Inflammatory macrophage treated with lipopolysaccharide for 4 hours (primary cell): ENCODE measurements around the gene FMNL2.

Source experiments
- DNase-seq: peaks from one replicate; pipeline ENCODE4 v3.0.0-alpha.2; 2020

The FMNL2 gene

DNA sequence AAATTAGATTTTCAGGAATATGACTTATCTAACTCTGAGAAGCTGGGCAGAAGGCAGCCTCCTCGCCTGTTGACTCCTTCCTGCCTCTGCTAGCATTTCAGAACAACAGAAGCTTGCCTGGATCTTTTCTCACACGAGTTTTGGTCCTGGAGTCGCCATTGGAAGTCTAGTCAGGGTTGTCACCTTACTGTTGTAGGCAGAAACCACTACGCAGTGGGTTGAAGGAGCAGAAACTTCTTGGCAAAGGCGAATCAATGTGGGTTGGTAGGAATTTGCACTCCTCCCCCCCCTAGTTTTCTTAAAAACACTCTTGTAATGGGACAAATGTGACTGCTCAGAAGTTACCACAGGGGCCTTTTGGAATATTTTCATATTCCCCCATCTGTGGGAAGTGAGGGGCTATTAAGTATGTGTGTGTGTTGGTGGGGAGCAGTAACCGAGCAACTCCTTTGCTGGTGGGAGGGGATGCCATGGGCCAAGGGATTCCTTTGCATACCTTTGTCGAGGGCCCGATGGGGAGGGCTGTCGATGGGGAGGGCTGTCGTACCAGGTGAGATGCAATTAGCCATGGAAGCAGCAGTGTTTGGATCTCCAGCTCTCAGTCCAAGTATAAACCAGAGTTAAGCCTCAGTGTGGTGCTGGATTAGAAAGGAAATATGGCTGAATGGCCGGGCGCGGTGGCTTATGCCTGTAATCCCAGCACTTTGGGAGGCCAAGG is 117.4 kb downstream of the FMNL2 start:
- DNase-seq: no peak

DNA sequence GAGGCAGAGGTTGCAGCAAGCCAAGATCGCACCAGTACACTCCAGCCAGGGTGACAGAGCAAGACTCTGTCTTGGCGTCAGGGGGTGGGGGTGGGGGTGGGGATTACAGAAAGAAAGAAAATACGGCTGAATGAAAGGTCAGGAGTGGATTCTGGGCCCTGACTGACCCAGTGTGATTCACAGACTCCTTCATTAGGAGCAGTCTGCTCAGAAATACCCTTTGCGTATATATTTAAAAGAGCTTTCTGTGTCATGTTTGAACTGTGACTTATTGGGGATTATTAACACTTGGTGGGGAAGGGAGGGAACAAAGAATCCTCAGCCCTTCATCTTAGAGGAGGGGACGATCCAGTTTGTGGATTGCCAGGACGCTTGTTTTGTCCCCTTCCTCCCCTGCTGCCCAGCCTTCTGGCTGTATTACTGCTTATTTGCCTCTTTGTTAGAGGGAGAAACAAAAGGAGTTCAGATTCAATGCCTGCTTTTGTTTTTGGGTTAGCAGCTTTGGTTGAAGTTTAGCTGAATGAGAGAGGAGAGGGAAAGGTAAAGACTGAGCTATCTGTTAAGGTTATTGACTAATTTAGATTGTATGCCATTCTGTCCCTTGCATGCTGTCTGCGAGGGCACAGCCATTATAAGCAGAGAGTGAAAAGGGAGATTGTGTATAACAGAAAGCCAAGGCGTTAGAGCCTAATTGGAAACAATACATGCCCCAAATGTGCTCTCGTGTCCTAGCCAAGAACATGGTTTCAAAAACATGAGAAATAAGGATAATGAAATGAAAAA is 118.3 kb downstream of the FMNL2 start:
- DNase-seq: no peak

DNA sequence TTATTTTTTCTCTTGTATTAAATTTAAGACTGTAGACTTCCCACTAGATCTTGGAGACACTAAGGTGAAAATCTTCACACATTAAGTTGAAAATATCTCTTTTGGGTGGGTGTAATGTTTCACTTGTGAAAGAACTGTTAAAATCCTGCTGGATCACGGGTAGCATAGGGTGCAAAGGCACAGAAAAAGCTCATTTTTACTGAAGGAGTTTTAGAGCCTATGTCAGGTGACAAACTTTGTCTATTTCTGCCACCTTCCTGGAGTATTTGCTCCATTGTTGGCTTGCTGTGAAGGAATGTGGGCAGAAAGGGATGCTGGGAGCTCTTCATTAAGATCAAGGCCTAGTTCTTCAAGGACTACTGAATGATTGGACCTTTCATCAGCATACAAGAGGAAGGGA is 119.4 kb downstream of the FMNL2 start:
- DNase-seq: no peak

DNA sequence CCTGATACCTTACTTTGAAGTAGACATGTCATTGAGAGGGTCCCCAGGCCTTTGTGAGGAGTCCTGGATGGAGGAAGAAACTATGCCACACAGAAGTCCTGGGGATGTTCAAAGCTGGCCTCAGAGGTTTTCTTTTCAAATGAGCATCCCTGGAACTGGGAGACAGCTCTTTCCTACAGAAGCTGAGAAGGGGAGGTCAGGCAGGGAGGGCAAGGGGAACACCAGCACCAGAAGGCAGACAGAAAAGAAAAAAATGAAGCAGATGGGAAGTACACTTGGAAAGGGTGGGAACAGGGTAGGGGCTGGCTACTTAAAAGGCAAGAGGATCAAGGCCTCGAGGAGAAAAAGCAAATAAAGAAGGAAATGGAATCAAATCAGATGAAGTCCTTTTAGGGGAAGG is 120.0 kb downstream of the FMNL2 start:
- DNase-seq: no peak

DNA sequence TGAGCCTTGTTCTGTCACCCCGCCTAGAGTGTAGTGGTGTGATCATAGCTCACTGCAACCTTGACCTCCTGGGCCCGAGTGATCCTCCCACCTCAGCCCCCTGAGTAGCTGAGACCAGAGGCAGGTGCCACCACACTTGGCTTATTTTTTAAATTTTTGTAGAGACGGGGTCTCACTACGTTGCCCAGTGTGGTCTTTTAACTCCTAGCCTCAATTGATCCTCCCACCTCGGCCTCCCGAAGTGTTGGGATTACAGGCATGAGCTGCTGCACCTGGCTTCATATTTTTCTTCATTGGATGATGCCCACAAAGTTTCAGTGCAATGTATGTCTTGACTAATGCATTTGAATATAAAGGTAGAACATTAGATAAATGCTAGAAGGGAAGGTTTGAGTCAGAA is 120.8 kb downstream of the FMNL2 start:
- no peak for DNase-seq

DNA sequence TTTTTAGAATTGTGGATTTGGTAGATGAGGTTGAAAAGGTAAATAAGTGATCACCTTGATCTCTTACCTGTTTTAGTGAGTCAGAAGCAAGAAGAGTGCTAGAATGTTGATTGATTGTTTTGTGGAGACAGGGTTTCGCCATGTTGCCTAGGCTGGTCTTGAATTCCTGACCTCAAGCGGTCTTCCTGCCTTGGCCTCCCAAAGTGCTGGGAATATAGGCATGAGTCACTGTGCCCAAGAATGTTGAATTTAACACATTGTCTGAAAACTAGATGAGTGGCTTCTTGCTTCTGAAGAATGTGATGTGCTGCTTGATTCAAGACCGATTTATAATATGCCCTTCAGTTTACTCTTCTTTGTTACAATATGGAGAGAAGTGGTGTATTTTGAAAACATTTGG is 121.3 kb downstream of the FMNL2 start:
- DNase-seq: no peak

DNA sequence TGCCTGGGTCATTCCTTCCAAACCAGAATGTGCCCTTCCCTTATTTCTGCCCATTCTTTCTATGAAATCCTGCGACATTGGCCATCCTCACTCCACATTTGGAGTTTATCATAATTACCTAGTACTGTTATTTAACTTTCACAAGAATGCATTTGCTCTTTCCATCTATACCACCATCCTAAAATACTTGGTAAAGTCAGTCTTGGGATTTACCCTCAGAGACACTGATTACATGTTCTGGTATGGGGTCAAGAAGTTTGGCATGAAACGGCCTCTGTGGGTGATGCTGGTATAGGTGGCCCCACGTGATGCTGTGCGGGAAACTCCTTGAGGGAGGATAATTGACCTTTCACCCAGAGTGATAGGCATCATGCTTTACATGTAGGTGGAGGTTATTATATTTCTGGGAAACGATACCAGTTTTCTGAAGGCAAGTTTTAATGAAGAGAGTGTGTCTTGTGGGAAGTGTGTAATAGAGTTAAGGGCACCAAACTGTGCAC is 123.5 kb downstream of the FMNL2 start:
- DNase-seq: no peak

DNA sequence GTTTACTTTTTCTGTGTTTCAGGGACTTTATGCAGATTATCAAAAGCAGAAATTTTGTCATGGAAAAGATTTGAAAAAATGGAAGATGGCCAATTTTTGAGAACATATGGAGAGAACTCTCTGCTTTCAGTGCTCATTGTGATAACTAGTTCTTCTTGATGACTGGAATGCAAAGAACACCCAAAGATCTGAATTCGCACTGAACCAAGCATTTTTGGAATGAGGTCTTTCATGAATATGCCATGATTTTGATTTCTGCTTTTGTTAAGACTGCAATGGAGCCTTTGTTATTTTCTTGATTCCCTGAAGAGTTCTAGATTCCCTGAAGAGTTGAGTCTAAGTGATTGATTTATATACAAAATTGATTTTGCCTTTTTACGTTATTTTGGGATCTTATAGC is 124.1 kb downstream of the FMNL2 start:
- DNase-seq: no peak

DNA sequence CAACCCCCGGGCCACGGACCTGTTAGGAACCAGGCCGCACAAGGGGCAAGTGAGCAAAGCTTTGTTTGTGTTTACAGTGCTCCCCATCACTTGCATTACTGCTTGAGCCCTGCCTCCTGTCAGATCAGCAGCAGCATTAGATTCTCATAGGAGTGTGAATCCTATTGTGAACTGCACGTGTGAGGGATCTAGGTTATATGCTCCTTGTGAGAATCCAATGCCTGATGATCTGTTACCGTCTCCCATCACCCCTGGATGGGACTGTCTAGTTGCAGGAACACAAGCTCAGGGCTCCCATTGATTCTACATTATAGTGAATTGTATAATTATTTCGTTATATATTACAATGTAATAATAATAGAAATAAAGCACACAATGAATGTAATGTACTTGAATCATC is 125.6 kb downstream of the FMNL2 start:
- no peak for DNase-seq

DNA sequence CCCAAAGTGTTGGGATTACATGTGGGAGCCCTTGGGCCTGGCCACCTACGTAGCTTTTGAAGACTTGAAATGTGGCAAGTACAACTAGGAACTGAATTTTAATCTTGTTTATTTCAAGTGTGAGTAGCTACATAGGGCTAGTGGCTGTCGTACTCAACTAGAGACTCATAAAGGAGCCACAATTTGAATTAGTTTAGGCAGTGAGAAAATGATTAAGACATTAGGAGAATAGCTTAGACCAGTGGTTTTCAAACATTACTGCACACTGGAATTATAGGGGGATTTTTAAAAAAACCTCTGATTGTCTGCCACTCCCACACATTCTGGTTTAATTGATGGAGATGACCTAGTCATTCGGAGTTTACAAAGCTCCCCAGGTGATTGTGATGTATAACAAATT is 127.1 kb downstream of the FMNL2 start:
- DNase-seq: no peak

DNA sequence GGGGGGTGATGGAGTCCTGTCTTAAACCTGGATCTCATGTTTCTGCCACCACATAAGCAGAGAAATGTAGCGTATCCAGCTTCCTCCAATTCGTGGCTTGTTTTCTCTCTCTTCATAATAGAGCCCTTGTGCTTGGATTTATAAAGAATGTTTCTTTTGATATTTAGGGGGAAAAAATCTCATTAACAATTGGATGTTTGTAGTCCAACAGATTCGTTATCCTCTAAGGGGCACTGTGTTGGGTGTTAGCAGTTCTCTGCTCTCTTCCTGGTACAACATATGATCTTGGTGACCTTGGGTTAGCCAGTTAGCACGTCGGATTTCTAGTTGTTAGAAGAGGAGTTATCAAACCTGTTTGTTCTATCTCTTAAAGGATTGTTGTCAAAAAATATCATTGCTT is 127.8 kb downstream of the FMNL2 start:
- DNase-seq: no peak

DNA sequence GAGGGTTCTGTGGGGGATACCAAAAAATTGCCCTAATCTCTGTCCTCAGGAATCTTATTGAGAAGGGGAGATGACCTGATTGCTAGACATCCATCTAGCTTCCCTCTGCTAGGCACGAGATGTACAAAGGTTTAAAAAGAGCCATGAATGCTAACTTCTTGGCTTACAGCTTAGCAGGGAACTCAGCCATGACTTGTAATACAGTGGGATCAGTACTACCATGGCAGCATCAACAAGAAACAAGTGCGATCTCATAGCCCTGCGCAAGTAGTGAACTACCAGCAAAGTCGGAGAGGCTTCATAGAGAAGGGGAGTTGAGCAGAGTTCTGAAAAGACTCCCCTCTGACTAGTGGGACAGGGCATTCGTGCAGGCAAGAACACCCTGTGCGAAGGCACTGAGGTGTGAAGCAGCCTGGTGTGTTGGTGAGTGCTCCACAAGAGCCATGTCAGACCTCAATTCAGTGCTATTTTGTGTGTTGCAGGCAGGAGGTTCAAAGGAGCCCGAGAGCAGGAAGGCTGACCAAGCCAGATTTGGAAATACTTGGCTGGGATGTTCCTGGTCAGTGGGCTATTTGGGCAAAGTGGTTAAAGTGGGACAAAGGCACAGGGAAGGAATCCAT is 130.0 kb downstream of the FMNL2 start:
- DNase-seq: no peak

DNA sequence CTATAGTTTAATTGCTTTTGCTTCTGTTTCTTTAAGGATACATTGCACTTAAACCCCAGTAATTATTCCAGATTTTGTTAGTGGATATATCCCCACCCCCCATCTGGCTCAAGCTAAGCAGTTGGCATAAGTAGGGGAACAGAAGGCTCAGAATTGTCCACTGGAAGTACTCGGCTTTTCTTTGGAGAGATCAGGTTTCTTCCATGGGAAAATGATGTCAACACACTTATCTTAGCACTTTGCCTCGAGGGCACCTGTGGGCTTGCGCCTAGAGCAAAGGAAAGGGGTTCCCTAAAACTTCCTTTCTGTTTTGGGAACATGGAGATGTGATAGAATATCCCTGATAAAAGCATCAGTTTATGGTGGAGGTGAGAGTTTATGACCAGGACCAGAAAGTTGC is 130.6 kb downstream of the FMNL2 start:
- no peak for DNase-seq

DNA sequence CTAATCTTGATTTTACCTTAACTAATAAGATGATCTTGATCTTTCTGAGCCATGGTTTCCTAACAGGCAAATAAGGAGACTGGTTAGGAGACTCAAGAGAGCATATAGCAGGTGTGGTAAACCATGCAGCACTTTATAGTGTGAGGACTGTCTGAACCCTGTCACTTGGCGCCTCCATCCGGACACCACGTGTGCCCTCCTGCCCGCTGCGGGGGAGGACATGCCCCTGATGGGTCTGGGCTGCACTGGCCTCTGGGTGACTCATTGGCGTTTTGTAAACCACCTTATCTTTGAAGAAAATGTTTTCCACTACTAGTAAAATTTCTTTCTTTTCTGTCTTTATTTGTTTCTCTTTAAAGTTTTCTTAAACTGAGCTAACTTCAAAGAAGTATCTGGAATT is 131.1 kb downstream of the FMNL2 start:
- DNase-seq: no peak

DNA sequence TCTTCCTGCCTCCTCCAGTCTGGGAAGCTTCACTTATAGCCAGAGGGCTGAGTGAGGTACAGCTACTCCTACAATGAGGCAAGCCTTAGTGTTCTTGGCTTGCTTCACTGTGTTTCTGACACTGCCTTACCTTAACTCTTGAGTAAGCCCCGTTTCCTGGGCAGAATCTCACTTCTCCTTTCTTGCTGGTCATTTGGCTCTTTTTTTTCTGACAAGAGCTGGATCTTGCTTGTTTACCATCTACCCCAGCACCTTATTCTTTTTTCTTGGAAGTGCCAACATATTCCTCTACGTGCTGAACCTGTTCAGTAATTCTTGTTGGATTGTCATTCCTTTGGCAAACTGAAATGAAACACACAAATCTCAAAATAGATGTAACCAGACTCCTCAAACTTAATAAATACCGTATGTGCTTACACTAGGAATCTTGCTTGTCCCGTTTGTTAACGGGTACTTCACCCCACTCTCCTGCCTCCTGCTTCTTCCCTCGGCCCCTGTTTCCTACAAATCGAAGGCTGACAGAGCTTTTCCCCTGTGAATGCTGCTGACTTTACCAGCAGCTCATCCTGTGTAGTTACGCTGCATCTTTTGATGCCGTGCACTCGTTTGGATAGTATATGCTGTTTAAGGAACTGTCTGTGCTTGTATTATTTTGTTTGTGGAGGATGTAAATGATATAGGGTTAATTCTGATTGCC is 132.2 kb downstream of the FMNL2 start:
- DNase-seq: peak; percentile 85

DNA sequence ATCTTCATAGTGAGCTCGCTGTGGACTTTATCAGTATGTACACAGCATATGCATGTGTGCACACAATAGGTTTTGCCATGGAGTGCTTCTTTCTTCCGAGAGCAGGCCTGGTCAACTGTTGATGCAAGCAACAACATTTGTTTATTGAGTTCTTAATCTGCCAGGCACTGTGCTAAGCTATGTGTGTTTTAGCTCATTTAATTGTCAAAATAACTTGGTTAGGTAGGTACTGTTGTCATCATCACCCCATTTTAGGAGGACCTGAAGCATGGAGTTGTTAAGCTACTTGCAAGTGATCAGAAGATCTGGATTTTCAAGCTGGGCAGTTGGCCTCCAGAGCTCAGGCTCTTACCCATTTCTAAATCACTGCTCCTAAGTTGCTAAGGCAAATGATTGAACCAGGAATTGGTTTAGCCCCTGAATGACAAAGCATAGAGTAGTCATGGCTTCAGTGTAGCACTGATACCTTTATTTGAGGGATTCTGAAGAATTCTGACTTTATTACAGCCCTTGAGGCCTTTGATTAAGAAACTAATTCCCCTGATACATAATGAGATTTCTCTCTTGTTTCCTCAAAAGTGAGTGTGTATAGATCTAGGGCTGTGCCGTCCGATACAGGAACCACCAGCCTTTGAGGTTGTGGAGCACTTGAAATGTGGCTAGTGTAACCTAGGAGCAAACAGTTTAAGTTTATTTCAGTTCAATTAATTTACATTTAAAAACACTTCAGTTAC is 132.9 kb downstream of the FMNL2 start:
- peak; percentile 46 for DNase-seq

DNA sequence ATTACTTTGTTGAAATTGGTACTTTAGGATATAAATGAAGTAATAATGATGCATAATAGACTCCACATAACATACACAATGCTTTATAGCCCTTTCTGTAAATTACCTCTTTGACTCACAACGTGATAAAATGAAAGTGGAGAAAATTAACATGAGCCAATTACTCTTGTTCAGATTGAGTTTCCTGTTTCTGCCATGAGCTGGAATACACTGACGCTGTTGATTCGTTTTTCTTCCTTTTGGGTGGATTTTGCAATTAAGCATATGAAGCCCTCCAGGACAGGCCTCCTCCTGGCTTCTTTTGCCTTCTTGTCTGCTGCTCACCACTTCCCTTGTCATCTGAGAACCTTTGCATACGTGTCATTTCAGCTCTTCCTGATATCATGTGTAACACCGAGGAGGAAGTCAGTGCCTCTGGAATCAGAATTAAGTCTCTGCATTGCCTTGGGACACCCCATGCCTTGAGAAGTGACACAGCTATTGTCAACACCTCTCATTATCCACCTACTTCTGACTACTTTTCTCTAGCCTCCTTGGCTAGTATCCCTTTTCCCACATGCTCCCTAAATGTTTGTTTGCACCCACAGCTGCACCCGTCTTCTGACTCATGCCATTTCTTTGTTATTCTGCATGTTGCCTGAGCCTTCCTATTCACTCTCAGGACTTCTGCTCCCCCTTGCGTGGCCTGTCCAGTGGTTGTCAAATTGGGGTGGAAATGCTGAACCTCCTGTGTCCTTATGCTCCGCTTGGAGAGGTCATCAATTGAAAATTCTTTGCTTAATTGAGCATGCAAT is 134.1 kb downstream of the FMNL2 start:
- DNase-seq: peak; percentile 89

DNA sequence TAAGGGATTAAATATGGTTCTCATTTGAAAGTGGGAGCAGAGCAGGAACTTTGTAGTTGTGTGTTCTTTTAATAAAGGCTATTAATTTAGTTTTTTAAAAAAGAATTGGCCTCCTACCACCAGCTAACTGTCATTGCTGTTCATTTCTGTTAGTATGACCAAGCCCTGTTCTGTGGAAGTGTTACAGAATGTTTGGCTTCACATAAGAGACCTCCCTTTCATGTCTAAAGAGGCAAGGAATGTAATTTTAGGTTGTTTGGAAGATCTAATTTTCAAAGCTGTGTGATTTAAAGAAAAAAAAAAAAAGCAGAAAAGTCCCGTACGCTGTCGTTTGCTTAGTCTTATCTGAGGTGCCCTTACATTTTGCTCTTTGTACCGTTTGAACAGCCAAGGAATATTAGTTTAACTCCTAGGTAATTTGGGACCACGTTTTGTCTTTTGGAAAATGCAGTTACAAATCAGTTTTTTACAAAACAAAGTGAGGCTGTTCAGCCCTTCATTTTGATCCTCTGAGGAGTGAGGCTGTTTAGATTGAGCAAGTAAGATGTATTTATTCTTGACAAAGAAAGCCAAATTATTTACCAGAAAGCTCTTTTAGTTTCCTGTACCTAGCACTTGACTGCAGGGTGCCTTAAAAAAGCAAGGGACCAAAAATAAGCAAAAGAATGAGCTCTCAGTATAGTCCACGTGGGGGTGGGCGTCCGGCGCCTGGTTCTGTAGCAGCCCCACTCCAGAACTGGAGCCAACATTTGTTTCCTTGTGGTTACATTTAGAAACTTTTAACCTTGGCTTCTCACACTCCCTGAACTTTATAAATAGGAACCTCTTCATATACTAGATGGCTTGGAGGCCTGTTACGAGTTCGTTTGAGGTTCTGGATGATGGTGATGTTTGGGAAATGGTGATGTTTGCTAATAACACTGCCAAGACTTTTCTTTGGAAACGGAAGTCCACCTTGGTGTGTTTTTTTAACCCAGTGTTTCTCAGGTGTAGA is 136.2 kb downstream of the FMNL2 start:
- DNase-seq: no peak

DNA sequence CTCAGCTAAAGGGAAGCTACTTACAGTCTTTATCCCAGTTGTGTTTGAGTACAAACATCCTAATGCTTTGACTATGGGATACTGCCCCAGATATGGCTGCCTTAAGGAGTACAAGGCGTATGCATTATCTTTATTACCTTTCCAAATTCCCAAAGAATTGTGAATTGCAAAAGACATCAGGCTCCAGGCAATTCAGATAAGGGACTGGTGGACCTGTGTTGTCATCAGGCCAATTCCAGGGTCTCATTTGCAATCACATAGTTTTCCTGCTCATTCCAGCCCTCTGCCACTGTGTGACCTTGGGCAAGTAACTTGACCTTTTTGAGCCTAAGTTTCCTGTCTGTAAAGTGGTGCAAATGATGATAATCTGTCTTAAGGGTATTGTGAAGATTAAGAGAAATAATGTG is 137.5 kb downstream of the FMNL2 start:
- no peak for DNase-seq

DNA sequence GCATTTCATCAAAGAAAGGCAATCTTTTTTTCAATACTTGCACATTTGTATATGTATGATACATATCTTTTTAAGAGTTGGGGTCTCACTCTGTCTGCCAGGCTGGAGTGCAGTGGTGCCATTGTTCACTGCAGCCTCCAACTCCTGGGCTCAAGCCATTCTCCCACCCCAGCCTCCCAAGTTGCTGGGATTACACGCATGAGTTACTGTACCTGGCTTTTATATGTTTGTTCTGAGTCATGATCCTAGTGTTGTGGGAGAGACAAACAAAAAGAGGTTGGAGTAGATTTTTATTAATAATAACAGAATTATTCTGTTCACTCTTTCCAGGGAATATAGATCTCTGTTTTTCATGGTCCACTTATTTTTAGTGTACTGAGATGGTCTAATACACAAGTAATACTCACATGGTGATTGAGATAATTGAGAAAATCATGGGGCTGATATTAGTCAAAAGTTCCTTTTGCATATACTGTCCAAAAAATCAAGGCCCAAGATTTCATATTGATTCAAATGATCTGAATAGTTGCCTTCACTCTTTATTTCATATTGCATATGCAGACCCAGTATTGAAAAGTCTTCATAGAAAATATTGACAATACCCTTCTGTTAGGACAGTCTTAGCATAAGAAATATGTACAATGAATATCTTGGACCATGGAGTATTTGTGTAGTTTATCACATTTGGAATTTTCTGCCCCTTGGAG is 138.3 kb downstream of the FMNL2 start:
- DNase-seq: no peak
